Measurements from ENCODE around the gene SPPL2A.

The SPPL2A gene

DNA sequence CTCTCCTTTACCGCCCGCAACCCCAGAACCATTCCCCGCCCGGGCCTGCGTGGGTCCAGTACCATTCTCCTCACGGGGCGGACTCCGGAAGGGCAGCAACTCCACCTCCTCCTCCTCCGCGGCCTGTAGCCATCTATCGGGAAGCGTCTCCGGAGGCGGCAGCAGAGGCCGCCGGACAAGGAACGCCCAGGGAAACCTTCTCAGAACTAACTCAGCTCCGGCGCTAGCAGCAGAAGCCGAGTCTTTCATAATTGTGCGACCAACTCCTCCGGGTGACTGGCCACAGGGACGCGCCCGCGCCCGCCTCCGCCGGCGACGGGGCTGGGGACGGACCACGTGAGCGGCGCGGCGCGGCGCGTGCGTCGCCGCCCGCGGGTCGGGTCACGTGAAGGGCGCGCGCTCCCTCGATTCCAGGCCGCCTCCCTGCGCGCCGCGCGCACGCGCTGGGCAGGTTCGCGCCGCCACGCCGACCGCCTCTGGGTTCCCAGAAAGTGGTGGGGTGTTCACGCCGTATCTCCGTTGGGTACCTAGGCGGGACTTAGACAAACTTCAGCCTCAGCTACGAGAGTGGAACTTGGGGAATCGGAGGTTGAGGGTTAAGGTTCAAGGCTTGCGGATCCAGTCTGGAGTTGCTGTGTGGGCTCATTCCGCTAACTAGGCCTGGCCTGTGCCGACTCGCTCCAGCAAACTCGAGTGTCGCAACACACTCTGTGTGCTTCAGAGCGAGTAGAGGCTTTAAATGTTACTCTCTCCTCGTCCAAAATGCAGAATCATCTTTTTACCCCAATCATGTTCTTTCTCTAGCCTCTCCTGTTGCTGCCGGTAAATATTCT lies 78.8 kb downstream of the SPPL2A start, which contains the start of gene TRPM7:
TRPM7 (minus strand) TSS at position 329 of the 833 bp plus-strand sequence; CDS start at position 65, 264 bp downstream.
- DNase-seq (ENCODE audit: low read depth), result peak; percentile 77

DNA sequence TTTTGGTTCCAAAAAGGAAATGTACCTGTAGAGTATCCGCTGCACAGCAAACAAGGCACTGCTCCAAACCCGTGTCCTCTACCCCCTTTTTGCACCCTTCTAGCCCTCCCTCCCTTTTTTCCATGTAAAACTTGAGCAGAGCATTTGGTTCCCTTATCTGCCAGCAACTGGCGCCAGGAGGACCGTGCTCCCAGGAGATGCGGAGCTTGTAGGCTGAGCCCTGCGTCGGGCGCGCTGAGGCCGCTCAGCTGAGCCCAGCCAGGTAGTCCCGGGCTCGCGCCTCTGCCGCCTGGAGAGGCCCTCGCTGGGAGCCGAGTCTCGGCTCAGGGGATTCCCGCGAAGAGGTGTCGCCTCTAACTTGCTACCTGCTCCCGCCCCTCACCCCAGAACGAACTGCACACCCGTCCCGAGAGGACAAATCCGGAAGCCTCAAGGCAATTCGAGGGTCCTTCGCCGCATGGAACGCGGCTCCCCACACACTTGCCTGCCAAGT lies 79.5 kb downstream of the SPPL2A start:
- peak; percentile 52 for DNase-seq (ENCODE audit: low read depth)

DNA sequence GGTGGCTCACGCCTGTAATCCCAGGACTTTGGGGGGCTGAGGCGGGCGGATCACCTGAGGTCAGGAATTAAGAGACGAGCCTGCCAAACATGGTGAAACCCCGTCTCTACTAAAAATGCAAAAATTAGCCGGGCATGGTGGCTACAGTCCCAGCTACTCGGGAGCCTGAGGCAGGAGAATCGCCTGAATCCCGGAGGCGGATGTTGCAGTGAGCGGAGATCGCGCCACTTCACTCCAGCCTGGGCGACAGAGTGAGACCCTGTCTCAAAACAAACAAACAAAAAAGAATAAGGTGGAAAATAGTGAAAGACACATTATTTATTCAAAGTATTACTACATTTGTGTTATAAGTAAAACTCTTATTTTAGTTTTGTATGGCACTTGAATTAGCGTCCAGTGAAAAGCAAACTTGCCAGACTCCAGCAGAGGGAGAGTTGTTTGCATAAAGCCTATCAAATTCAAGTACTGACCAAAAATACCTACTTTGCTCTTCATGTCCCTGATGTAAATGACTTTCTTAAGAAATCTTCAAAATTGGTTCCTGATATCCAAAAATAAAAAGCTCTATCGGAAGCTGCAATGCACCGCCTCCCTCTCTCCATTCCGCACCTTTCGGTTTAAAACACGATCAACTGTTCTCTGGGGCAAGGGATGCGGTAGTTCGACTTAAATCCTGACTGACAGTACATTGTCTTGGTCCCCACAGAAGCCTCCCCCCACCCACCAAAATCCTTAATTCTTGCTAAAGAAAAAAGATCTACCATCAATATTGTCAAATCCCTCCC lies 80.1 kb downstream of the SPPL2A start:
- no peak for DNase-seq (ENCODE audit: low read depth)

DNA sequence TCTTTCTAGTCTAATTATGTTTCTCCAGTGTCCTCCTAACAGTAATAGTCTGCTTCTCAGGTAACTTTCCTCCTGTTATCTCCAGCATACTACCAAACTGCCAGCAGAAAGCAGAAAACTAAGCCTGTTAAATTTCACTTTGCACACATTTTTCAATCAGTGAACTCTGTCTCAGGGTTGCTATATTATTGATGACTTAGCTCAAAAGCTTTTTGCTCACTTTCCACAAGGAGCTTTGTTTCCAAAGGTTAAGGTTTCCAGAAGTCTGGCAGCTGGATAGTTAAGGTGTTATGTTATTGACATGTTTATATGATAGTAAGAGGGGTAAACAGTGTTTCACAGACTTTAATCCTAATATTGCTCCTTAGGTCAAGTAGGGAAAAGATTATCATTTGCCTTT lies 84.0 kb downstream of the SPPL2A start:
- DNase-seq (ENCODE audit: low read depth), result no peak

DNA sequence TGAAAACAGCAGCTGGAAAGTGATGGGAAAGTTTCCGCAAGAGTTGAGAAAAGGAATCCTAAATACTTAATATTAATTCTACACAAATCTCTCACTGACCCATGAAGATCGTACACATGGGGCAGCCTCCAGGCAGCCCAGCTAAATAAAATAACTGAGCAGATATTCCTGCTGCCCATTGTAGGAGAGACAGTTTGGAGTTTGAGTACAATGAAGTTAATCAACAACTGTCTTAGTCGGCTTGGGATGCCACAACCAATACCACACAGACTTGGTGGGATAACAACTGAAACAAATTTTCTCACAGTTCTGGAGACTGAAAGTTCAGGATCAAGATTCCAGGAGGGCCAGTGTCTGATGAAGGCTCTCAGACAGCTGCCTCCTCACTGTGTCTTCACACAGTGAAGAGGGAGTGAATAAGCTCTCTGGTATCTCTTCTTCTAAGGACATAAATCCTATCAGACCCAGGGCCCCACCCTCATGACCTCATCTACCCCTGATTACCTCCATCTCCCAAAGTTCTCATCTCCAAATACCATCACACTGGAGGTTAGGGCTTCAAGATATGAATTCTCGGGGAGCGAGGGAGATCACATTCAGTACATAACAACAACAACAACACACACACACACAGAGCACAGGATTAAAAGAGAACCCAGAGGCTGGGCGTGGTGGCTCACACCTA lies 88.6 kb downstream of the SPPL2A start:
- no peak for DNase-seq (ENCODE audit: low read depth)

DNA sequence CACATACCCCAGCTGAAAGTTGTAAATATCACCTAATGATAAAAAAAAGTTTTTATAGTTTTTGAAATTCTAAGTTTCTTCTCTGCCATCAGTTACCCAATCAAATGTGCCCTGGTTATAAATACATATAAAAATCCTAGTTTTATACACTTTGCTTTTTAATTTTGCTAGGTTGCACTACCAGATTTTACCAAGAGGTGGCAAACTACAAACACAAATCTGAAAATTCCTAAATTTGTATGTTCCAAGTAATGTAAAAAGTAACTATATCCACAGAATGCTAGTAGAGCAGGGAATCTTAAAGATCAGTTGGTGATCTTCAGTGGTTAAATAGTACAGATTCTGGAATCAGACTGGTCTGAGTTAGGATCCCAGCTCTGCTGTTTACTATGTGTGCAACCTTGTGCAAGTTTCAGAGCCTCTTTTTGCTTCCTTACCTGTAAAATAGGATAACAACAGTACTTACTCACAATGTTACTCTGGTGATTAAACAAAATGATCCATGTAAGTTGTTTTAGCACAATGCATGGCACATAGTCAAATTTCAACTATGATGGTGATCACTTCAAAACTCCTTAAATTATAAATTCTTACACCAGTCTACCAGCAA lies 89.9 kb downstream of the SPPL2A start:
- no peak for DNase-seq (ENCODE audit: low read depth)

DNA sequence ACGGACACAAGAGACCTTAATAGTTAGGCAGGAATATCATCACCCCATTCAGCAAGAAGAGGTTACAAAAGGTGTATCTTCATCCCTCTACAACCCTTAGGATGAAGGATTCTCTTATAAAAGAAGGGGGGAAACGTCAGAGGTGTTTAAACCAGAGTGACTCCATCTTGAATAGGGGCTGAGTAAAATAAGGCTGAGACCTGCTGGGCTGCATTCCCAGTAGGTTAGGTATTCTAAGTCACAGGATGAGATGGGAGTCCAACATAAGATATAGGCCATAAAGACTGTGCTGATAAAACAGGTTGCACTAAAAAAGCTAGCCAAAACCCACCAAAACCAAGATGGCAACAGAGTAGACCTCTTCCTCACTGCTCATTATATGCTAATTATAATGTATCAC lies 95.4 kb downstream of the SPPL2A start:
- no peak for DNase-seq (ENCODE audit: low read depth)

DNA sequence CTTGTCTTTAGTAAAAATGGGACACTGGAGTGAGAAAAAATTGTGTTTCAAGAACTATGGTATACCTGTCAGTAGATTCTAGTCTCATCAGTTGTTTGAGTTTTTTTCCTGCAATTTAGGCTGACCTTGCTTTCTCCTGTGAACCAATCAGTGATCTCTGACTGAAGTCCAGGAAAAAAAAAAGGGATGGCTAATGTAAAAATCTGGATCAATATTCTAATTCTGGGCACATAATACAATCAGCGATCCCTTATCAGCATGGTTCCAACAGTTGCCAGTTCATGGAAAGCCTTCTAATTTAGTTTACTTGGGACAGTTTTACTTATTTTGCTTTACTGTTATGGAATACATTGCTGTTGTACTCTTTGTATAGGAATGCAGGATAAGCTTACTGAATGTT lies 95.9 kb downstream of the SPPL2A start:
- DNase-seq (ENCODE audit: low read depth), result no peak

DNA sequence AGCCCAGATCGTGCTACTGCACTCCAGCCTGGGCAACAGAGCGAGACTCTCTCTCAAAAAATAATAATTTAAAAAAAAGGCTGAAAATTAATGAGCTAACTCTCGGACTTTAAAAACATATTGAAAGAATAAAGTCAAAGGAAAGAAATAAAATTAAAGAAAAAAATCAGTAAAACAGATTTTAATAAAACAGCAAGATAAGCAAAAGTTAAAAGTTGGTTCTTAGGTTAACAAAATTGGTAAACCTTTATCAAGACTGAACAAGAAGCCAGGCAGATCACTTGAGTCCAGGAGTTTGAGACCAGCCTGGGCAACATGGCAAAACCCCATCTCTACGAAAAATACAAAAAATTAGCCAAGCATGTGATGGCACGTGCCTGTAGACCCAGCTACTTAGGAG lies 99.6 kb downstream of the SPPL2A start:
- DNase-seq (ENCODE audit: low read depth), result no peak

DNA sequence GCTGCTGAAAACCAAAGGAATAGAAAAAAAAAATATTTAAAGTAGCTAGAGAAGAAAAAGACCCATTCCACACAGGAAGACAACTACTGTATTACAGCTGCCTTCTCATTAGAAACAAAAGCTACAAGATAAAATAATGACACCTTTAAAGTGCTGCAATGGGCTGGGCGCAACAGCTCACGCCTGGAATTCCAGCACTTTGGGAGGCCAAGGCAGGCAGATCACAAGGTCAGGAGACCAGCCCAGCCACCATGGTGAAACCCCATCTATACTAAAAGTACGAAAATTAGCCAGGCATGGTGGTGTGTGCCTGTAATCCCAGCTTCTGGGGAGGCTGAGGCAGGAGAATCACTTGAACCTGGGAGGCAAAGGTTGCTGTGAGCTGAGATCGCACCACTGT lies 110.0 kb downstream of the SPPL2A start:
- no peak for DNase-seq (ENCODE audit: low read depth)

DNA sequence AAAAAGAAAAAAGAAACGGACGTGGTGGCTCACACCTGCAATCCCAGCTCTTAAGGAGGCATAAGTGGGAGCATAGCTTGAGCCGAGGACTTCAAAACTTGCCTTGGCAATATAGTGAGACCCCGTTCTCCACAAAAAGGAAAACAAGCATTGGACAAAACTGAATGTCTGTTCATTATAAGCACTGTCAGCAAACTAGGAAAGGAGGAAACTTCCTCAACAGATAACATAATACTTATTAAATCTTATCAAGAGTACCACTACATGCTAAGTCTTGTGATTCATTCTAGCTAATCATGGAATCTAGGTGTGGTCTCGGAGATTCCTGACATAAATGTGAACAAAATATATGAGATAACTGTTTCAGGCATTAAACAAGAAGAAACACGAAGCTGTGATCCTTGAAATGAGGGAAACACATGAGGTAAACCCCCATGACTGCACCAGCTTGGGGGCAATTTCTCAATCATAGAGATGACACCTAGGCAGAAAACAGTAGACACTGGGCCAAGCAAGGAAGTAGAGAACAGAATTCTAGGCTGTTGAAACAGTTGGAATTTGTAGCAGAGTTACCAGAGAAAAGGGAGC lies 112.3 kb downstream of the SPPL2A start:
- DNase-seq (ENCODE audit: low read depth), result no peak

DNA sequence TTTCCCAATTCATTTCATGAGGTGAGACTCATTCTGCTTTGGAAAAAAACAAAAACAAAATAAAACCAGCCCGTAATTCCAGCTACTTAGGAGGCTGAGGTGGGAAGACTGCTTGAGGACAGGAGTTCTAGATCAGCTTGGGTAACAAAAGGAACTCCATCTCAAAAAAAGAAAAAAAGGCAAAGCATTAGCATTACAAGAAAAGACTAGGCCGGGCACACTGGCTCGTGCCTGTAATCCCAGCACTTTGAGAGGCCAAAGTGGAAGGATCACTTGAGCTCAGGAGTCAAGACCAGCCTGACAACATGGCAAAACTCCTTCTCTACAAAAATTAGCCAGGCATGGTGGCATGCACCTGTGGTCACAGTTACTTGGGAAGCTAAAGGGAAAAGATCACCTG lies 112.8 kb downstream of the SPPL2A start:
- DNase-seq (ENCODE audit: low read depth), result no peak

Measured in stimulated activated CD8-positive, alpha-beta memory T cell treated with anti-CD3 and anti-CD28 coated beads, Interleukin-12 subunit alpha, Interleukin-12 subunit beta, amount 100 ng/mL, for 1 hour (primary cell).